WTC11 (cell line): ENCODE results near the gene ESR2. TPM values are rescaled to one million over a fixed set of nuclear protein-coding genes. Genes with fewer than 3 reads are reported as not detected.

Source experiments
- ATAC-seq: fragments of 200-7000 bp; cut with Tn5 transposase; 2 replicates; pipeline ENCODE4 v1.10.0; 2021; ENCODE audit warnings: mild to moderate bottlenecking, moderate library complexity
- Bru-seq: library from RNA; stranded (reverse); fragments of 400-500 nt; gene quantifications from one replicate; lab custom pipeline; 2021; lab: Mats Ljungman, UMichigan
- CTCF ChIA-PET: fragments of 300-600 bp; sonication (Branson Sonifier 250); formaldehyde crosslinking; loops from one replicate; lab custom pipeline; 2021; ENCODE audit warnings: antibody characterized with exemption; lab: Charles Lee
- POLR2A ChIA-PET: fragments of 350-600 bp; sonication (Branson Sonifier 250); formaldehyde crosslinking; loops from one replicate; lab custom pipeline; 2021; ENCODE audit warnings: antibody characterized with exemption; lab: Charles Lee
- DNase-seq: peaks from one replicate; pipeline ENCODE4 v3.0.0; 2021; ENCODE audit warnings: low spot score
- H3K27ac Mint-ChIP-seq: 2 replicates; pipeline ENCODE4 v1.8.0; 2021; ENCODE audit warnings: mixed read lengths
- H3K27me3 Mint-ChIP-seq: 2 replicates; pipeline ENCODE4 v1.8.0; 2021; ENCODE audit warnings: low read depth, mild to moderate bottlenecking, moderate library complexity, mixed read lengths
- H3K36me3 Mint-ChIP-seq: 2 replicates; pipeline ENCODE4 v1.8.0; 2021; ENCODE audit warnings: mixed read lengths
- H3K4me1 Mint-ChIP-seq: 2 replicates; pipeline ENCODE4 v1.8.0; 2022; ENCODE audit warnings: mixed read lengths
- H3K4me3 Mint-ChIP-seq: 2 replicates; pipeline ENCODE4 v1.8.0; 2021; ENCODE audit warnings: mild to moderate bottlenecking, moderate library complexity, mixed read lengths
- H3K9me3 Mint-ChIP-seq: 2 replicates; pipeline ENCODE4 v1.8.0; 2021; ENCODE audit warnings: mixed read lengths
- ATF6 ChIP-seq: sonication (generic); formaldehyde crosslinking; IDR thresholded peaks from 2 replicates; pipeline ENCODE4 v1.8.1; 2023; ENCODE audit warnings: mild to moderate bottlenecking, missing genetic modification reagents
- CDX4 ChIP-seq: fragments of 250-450 bp; sonication (Bioruptor Pico); IDR thresholded peaks from 2 replicates; pipeline ENCODE4 v1.9.0; 2021; ENCODE audit warnings: moderate library complexity, mild to moderate bottlenecking, inconsistent platforms, borderline replicate concordance
- CREB1 ChIP-seq: sonication (generic); formaldehyde crosslinking; IDR thresholded peaks from 2 replicates; pipeline ENCODE4 v1.8.0; 2023; ENCODE audit warnings: mild to moderate bottlenecking, missing genetic modification reagents
- ESRRA ChIP-seq: sonication (generic); formaldehyde crosslinking; IDR thresholded peaks from 2 replicates; pipeline ENCODE4 v1.8.1; 2022; ENCODE audit warnings: mild to moderate bottlenecking, missing genetic modification reagents, borderline replicate concordance
- ETV6 ChIP-seq: sonication (generic); formaldehyde crosslinking; IDR thresholded peaks from 2 replicates; pipeline ENCODE4 v1.8.1; 2022; ENCODE audit warnings: mild to moderate bottlenecking, missing genetic modification reagents
- FOXJ3 ChIP-seq: sonication (generic); formaldehyde crosslinking; IDR thresholded peaks from 2 replicates; pipeline ENCODE4 v1.9.0; 2021; ENCODE audit warnings: missing genetic modification reagents, mild to moderate bottlenecking, borderline replicate concordance
- FOXK1 ChIP-seq: sonication (generic); formaldehyde crosslinking; IDR thresholded peaks from 2 replicates; pipeline ENCODE4 v1.8.0; 2022; ENCODE audit warnings: mild to moderate bottlenecking, moderate library complexity, missing genetic modification reagents
- FOXP1 ChIP-seq: sonication (generic); formaldehyde crosslinking; IDR thresholded peaks from 2 replicates; pipeline ENCODE4 v1.8.0; 2022; ENCODE audit warnings: missing genetic modification reagents, mild to moderate bottlenecking, moderate library complexity, borderline replicate concordance
- GRHL2 ChIP-seq: fragments of 250-450 bp; sonication (Bioruptor Pico); IDR thresholded peaks from 2 replicates; pipeline ENCODE4 v1.8.0; 2022; ENCODE audit warnings: mild to moderate bottlenecking, moderate library complexity; ENCODE audit not compliant: insufficient replicate concordance, severe bottlenecking
- IRF1 ChIP-seq: sonication (generic); formaldehyde crosslinking; IDR thresholded peaks from 2 replicates; pipeline ENCODE4 v1.8.0; 2023; ENCODE audit warnings: missing genetic modification reagents
- MYBL2 ChIP-seq: sonication (generic); formaldehyde crosslinking; IDR thresholded peaks from 2 replicates; pipeline ENCODE4 v1.8.1; 2023; ENCODE audit warnings: mild to moderate bottlenecking, moderate library complexity, missing genetic modification reagents
- NFE2L1 ChIP-seq: sonication (generic); formaldehyde crosslinking; IDR thresholded peaks from 2 replicates; pipeline ENCODE4 v1.8.1; 2023; ENCODE audit warnings: missing genetic modification reagents
- NR2C2 ChIP-seq: sonication (generic); formaldehyde crosslinking; IDR thresholded peaks from 2 replicates; pipeline ENCODE4 v1.8.0; 2022; ENCODE audit warnings: mild to moderate bottlenecking, missing genetic modification reagents
- PRRX2 ChIP-seq: fragments of 250-450 bp; sonication (Bioruptor Pico); IDR thresholded peaks from 2 replicates; pipeline ENCODE4 v1.8.0; 2021; ENCODE audit warnings: mild to moderate bottlenecking
- SOX15 ChIP-seq: fragments of 250-450 bp; sonication (Bioruptor Pico); IDR thresholded peaks from 2 replicates; pipeline ENCODE4 v1.9.0; 2021; ENCODE audit warnings: mild to moderate bottlenecking
- SP1 ChIP-seq: sonication (generic); formaldehyde crosslinking; conservative IDR thresholded peaks from 2 replicates; pipeline ENCODE4 v1.8.1; 2022; ENCODE audit warnings: missing genetic modification reagents
- TCF7 ChIP-seq: sonication (generic); formaldehyde crosslinking; IDR thresholded peaks from 2 replicates; pipeline ENCODE4 v1.8.0; 2022; ENCODE audit warnings: mild to moderate bottlenecking, low read depth, missing genetic modification reagents, moderate library complexity
- USF2 ChIP-seq: sonication (generic); formaldehyde crosslinking; IDR thresholded peaks from 2 replicates; pipeline ENCODE4 v1.8.1; 2023; ENCODE audit warnings: mild to moderate bottlenecking, missing genetic modification reagents, moderate library complexity
- ZBTB21 ChIP-seq: sonication (generic); formaldehyde crosslinking; IDR thresholded peaks from 2 replicates; pipeline ENCODE4 v1.8.1; 2023; ENCODE audit warnings: mild to moderate bottlenecking, missing genetic modification reagents, borderline replicate concordance
- ZBTB43 ChIP-seq: sonication (generic); formaldehyde crosslinking; IDR thresholded peaks from 2 replicates; pipeline ENCODE4 v1.8.1; 2023; ENCODE audit warnings: mild to moderate bottlenecking, missing genetic modification reagents
- ZMAT4 ChIP-seq: fragments of 250-450 bp; sonication (Bioruptor Pico); IDR thresholded peaks from 2 replicates; pipeline ENCODE4 v1.9.0; 2021; ENCODE audit warnings: mild to moderate bottlenecking
- ZNF232 ChIP-seq: sonication (generic); formaldehyde crosslinking; IDR thresholded peaks from 2 replicates; pipeline ENCODE4 v1.8.0; 2022; ENCODE audit warnings: mild to moderate bottlenecking, missing genetic modification reagents
- ZNF423 ChIP-seq: fragments of 250-450 bp; sonication (Bioruptor Pico); IDR thresholded peaks from 2 replicates; pipeline ENCODE4 v2.1.2; 2022; ENCODE audit warnings: mild to moderate bottlenecking, moderate library complexity
- ZNF425 ChIP-seq: fragments of 250-450 bp; sonication (Bioruptor Pico); conservative IDR thresholded peaks from 2 replicates; pipeline ENCODE4 v1.9.0; 2021; ENCODE audit warnings: mild to moderate bottlenecking
- ZSCAN18 ChIP-seq: fragments of 250-450 bp; sonication (Bioruptor Pico); IDR thresholded peaks from 2 replicates; pipeline ENCODE4 v2.1.2; 2022; ENCODE audit warnings: mild to moderate bottlenecking, moderate library complexity
- long read RNA-seq, 3 experiments: library from RNA in 1 of 3; library from capped mRNA in 1 of 3; library from polyadenylated mRNA in 1 of 3; unstranded in 2 of 3; stranded (forward) in 1 of 3; transcript quantifications; one replicate each; pipeline ENCODE4 v2.0.0, GENCODE V29; 2021
- total RNA-seq: library from RNA; stranded (reverse); gene quantifications from 3 replicates; pipeline ENCODE4 v1.2.3, GENCODE V29; 2021

Gene ESR2
- total RNA-seq: 0.23 to 0.50 TPM (median 0.39 TPM) in 3 replicates
- percentile 19 among the genes with signal in this experiment for Bru-seq, nascent RNA
- long read RNA-seq, experiment 1, partial matches to known transcripts: 4 of 5 reads
- long read RNA-seq, experiment 1, other reads (novel, unspliced or antisense): 1 of 5 reads
- long read RNA-seq, experiment 2, partial matches to known transcripts: 1 of 2 reads
- long read RNA-seq, experiment 2, other reads (novel, unspliced or antisense): 1 of 2 reads
- long read RNA-seq, experiment 3: 0 reads

GRCh38 chr14:64293976-64294671 is at the start of gene ESR2:
ESR2 (minus strand) TSS chr14:64294371; CDS start chr14:64282985, 11,386 bp downstream.
- POLR2A ChIA-PET: no interaction called here
- H3K4me3 Mint-ChIP-seq: peak within 1 kb of the TSS; percentile 75
- no peaks in the 10 kb centered on the region for H3K9me3 Mint-ChIP-seq
- CTCF ChIA-PET: interaction anchor here (0.5 to 3.7 kb wide), 25 partner anchors 9 to 234 kb away, joined by 3 to 35 read pairs (median 4); no protein-coding TSS in a partner anchor
- peak; percentile 58 for DNase-seq
- H3K4me1 Mint-ChIP-seq: peaks cover 10% of the 10 kb centered on the region
- no peak within 1 kb of the TSS for H3K27ac Mint-ChIP-seq
- ATAC-seq: peak; percentile 52
- no peaks in the 10 kb centered on the region for H3K36me3 Mint-ChIP-seq
- H3K27me3 Mint-ChIP-seq: peaks cover 25% of the 10 kb centered on the region
- no peak for TF ChIP-seq PRRX2
- TF ChIP-seq GRHL2 (CRISPR knock-in tag): no peak
- no peak for TF ChIP-seq TCF7 (CRISPR knock-in tag)
- no peak for TF ChIP-seq FOXJ3 (CRISPR knock-in tag)
- TF ChIP-seq ATF6 (CRISPR knock-in tag): no peak
- TF ChIP-seq USF2 (CRISPR knock-in tag): peak; percentile 88
- no peak for TF ChIP-seq SP1 (CRISPR knock-in tag)
- TF ChIP-seq ZSCAN18 (CRISPR knock-in tag): no peak
- 0 out of 2 replicates have a peak, but pooled peaks have one; percentile 43 for TF ChIP-seq FOXP1 (CRISPR knock-in tag)
- TF ChIP-seq ESRRA (CRISPR knock-in tag): peak; percentile 65; the same call in 1 of the 2 replicates
- no peak for TF ChIP-seq FOXK1 (CRISPR knock-in tag)
- TF ChIP-seq ZBTB43 (CRISPR knock-in tag): no peak
- TF ChIP-seq ETV6 (CRISPR knock-in tag): peak; percentile 52; the same call in 1 of the 2 replicates
- no peak for TF ChIP-seq ZNF425
- no peak for TF ChIP-seq MYBL2 (CRISPR knock-in tag)
- no peak for TF ChIP-seq ZNF232 (CRISPR knock-in tag)
- no peak for TF ChIP-seq ZMAT4 (CRISPR knock-in tag)
- TF ChIP-seq NR2C2 (CRISPR knock-in tag): no peak
- TF ChIP-seq NFE2L1 (CRISPR knock-in tag): no peak
- TF ChIP-seq CDX4 (CRISPR knock-in tag): no peak
- no peak for TF ChIP-seq SOX15 (CRISPR knock-in tag)
- no peak for TF ChIP-seq CREB1
- no peak for TF ChIP-seq ZBTB21 (CRISPR knock-in tag)
- peak; percentile 86 for TF ChIP-seq ZNF423 (CRISPR knock-in tag)
- TF ChIP-seq IRF1 (CRISPR knock-in tag): 0 out of 2 replicates have a peak, but pooled peaks have one; percentile 53
